ENCODE results near the gene XYLT1.

DNA sequence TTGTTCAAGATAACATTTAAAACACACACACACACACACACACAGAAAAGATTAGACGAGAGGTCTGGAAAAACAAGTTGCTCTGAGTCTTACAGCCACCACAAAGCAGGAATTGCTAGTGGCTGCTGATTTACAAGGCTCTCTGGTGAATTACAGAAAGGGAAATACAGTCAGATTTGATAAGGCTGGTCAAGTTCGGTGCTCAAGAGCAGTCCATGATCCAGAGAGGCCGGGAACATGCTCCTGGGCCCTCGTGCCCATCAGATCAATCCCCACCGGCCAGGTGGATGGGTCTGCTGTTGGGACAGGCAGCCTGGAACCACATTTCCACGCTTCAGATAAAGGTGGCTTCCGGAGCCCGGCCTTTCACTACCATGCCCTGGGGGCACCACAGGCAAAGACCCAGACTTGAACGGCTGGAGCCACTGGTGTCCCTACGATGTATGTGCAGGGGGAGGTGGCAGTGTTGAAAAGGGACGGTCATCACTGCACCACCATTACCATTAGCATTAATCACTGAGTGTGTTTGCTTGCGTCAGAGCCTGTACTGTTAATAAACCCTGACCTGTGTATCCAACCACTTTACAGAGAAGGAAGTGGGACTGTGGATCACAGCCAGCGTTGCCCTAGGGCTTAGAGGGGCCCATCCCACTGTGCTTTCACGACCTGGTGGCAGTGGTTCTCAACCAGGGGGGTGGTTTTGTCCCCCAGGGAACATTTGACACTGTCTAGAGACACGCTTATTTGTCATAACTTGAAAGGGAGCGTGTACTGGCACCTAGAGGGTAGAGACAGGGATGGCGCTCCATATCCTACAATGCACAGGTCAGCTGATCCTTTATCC is 95.1 kb downstream of the XYLT1 start:
- TF ChIP-seq CTCF (IDR thresholded peaks at IDR 0.05; ENCODE audit: low read depth, low read length, poor library complexity, severe bottlenecking) (no peak), EZH2phosphoT487 (IDR thresholded peaks at IDR 0.05; ENCODE audit: borderline replicate concordance, low read length) (no peak)

Data from DOHH2 (cell line).